ENCODE data around the gene ISOC1.

ISOC1 gene

GRCh38 chr5:129125819-129126218 lies 31.3 kb downstream of the ISOC1 start:
- DNase-seq (ENCODE audit: low spot score), result no peak

GRCh38 chr5:129133553-129133952 lies 39.0 kb downstream of the ISOC1 start:
- no peak for DNase-seq (ENCODE audit: low spot score)

GRCh38 chr5:129135633-129136032 lies 41.1 kb downstream of the ISOC1 start:
- no peak for DNase-seq (ENCODE audit: low spot score)

- DNase-seq (ENCODE audit: low spot score), result no peak
Measured at GRCh38 chr5:129137637-129138036, 43.1 kb downstream of the ISOC1 start.

- no peak for DNase-seq (ENCODE audit: low spot score)
Measured at GRCh38 chr5:129141078-129141477, 46.5 kb downstream of the ISOC1 start.

- no peak for DNase-seq (ENCODE audit: low spot score)
Measured at GRCh38 chr5:129141696-129142095, 47.1 kb downstream of the ISOC1 start.

- no peak for DNase-seq (ENCODE audit: low spot score)
Measured at GRCh38 chr5:129155876-129156275, 61.3 kb downstream of the ISOC1 start.

GRCh38 chr5:129161830-129162229 lies 67.3 kb downstream of the ISOC1 start:
- no peak for DNase-seq (ENCODE audit: low spot score)

Data from Ammon's horn (tissue), 1 donor.